Left lung (tissue), 10 donors: Measurements from ENCODE around the gene PLEK. TPM values are rescaled to one million over a fixed set of nuclear protein-coding genes. Genes with fewer than 3 reads are reported as not detected.

ENCODE experiments used
- ATAC-seq: fragments of 200-7000 bp; cut with Tn5 transposase; one replicate; pipeline ENCODE4 v1.9.1; 2020; ENCODE audit warnings: moderate library complexity
- DNase-seq, 4 donors: peaks; one replicate each; pipeline ENCODE4 v3.0.0-alpha.2; 2013 to 2020
- H3K27ac ChIP-seq, 2 donors: fragments of 200-600 bp; sonication (generic) in 1 of 2; one replicate each; pipeline versions ENCODE4 v1.5.0 to v1.8.0; 2020 to 2021
- H3K27me3 ChIP-seq, 2 donors: fragments of 200-600 bp; sonication (generic) in 1 of 2; one replicate each; pipeline versions ENCODE4 v1.5.0 to v1.8.0; 2020 to 2021
- H3K36me3 ChIP-seq, 2 donors: fragments of 200-600 bp; sonication (generic) in 1 of 2; one replicate each; pipeline versions ENCODE4 v1.5.0 to v1.8.0; 2020 to 2021
- H3K4me1 ChIP-seq, 2 donors: fragments of 200-600 bp; one replicate each; pipeline ENCODE4 v1.8.0; 2021
- H3K4me3 ChIP-seq, 2 donors: fragments of 200-600 bp; sonication (generic) in 1 of 2; one replicate each; pipeline versions ENCODE4 v1.5.0 to v1.8.0; 2020 to 2021; ENCODE audit warnings: mild to moderate bottlenecking in 1 of 2
- H3K9me3 ChIP-seq, 2 donors: fragments of 200-600 bp; sonication (generic) in 1 of 2; one replicate each; pipeline versions ENCODE4 v1.5.0 to v1.8.0; 2020 to 2021
- CTCF ChIP-seq, 2 donors: fragments of 200-600 bp; sonication (generic) in 1 of 2; IDR thresholded peaks; one replicate each; pipeline versions ENCODE4 v1.5.0 to v1.8.0; 2021; ENCODE audit warnings: antibody characterized with exemption in 2 of 2
- intact Hi-C, 2 donors: fragments of 100-400 bp; cut with DNase I; formaldehyde crosslinking; loops; one replicate each; pipeline versions ENCODE4 v1.11.2 to v1.14.2; 2022
- polyA plus RNA-seq, 6 donors: library from polyadenylated mRNA; unstranded; fragments of 120-200 nt; gene quantifications; one replicate each; pipeline ENCODE4 v1.2.1, GENCODE V29; 2013; ENCODE audit not compliant: insufficient read length in 6 of 6
- total RNA-seq, 2 donors: library from RNA; stranded (reverse); fragmentation: NEBNext Ultra II Directional; extraction: Animal tissue kit (Norgen Biotek cat#: 25700); gene quantifications; one replicate each; pipeline ENCODE4 v1.2.1, GENCODE V29; 2021
- donor health status: DM: no; HTN: yes; CAD: no.
- donor health status: DM: no; HTN: no; CAD: no.

The PLEK gene
- total and polyA plus RNA-seq, 8 donors, result 9.0 to 67.3 (median 11.7) TPM

GRCh38 chr2:68429311-68429826, 64.3 kb downstream of the PLEK start:
- TF ChIP-seq CTCF (IDR thresholded peaks at IDR 0.05), result no peak
- DNase-seq (no peak), ATAC-seq (no peak)
- Histone ChIP-seq H3K4me1 (peaks cover 11 to 43% of the 10 kb centered on the region in 2 donors), H3K9me3 (no peaks in the 10 kb centered on the region), H3K36me3 (no peaks in the 10 kb centered on the region), H3K27ac (no peak overlapping the region), H3K27me3 (no peaks in the 10 kb centered on the region), H3K4me3 (no peak overlapping the region)
- intact Hi-C loops, result no loop called here

GRCh38 chr2:68431316-68431972, 66.4 kb downstream of the PLEK start:
- no peak for ATAC-seq
- H3K36me3 ChIP-seq, result no peaks in the 10 kb centered on the region
- H3K27ac ChIP-seq, result no peak overlapping the region
- DNase-seq, result no peak
- no peaks in the 10 kb centered on the region for H3K9me3 ChIP-seq
- H3K27me3 ChIP-seq, result no peaks in the 10 kb centered on the region
- no peak overlapping the region for H3K4me3 ChIP-seq
- peaks cover 12 to 22% of the 10 kb centered on the region in 2 donors for H3K4me1 ChIP-seq
- TF ChIP-seq CTCF (IDR thresholded peaks at IDR 0.05), result no peak
- intact Hi-C loops, result no loop called here

- Histone ChIP-seq H3K4me1 (peaks cover 8 to 9% of the 10 kb centered on the region in 2 donors), H3K4me3 (no peak overlapping the region), H3K27me3 (no peaks in the 10 kb centered on the region), H3K9me3 (no peaks in the 10 kb centered on the region), H3K36me3 (no peaks in the 10 kb centered on the region), H3K27ac (no peak overlapping the region)
- no peak for TF ChIP-seq CTCF (IDR thresholded peaks at IDR 0.05)
- intact Hi-C loops, result no loop called here
- ATAC-seq, result no peak
- DNase-seq, result peak in 1 of 4 donors; percentile 72
Observed at GRCh38 chr2:68432696-68433658, 67.9 kb downstream of the PLEK start.

- DNase-seq (no peak), ATAC-seq (peak; percentile 47)
- Histone ChIP-seq H3K4me3 (no peak overlapping the region), H3K36me3 (no peaks in the 10 kb centered on the region), H3K4me1 (peaks cover 5 to 10% of the 10 kb centered on the region in 2 donors), H3K27ac (no peak overlapping the region), H3K27me3 (no peaks in the 10 kb centered on the region), H3K9me3 (no peaks in the 10 kb centered on the region)
- TF ChIP-seq CTCF (IDR thresholded peaks at IDR 0.05), result no peak
- intact Hi-C loops, result no loop called here
Observed at GRCh38 chr2:68434981-68435380, 69.9 kb downstream of the PLEK start.

GRCh38 chr2:68435615-68436014, 70.5 kb downstream of the PLEK start:
- H3K9me3 ChIP-seq, result no peaks in the 10 kb centered on the region
- H3K4me1 ChIP-seq, result peaks cover 6 to 10% of the 10 kb centered on the region in 2 donors
- no peak for TF ChIP-seq CTCF (IDR thresholded peaks at IDR 0.05)
- intact Hi-C loops, result no loop called here
- H3K27ac ChIP-seq, result peak overlapping the region in 1 of 2 donors; percentile 60
- H3K4me3 ChIP-seq, result no peak overlapping the region
- ATAC-seq (peak; percentile 38), DNase-seq (peak in 2 of 4 donors; percentile 32 to 33)
- no peaks in the 10 kb centered on the region for H3K36me3 ChIP-seq
- no peaks in the 10 kb centered on the region for H3K27me3 ChIP-seq
